Right lobe of liver (tissue), 6 donors: ENCODE results near the gene RHEX. TPM values are rescaled to one million over a fixed set of nuclear protein-coding genes. Genes with fewer than 3 reads are reported as not detected.

ENCODE experiments used
- ATAC-seq, 4 donors: fragments of 200-7000 bp; cut with Tn5 transposase; one replicate each; pipeline ENCODE4 v1.9.1; 2020; ENCODE audit warnings: mild to moderate bottlenecking in 4 of 4, moderate library complexity in 4 of 4
- DNase-seq, 3 donors: peaks; one replicate each; pipeline ENCODE4 v3.0.0-alpha.2; 2020
- H3K27ac ChIP-seq, 3 donors: fragments of 200-600 bp; one replicate each; pipeline ENCODE4 v1.8.0; 2022
- H3K27me3 ChIP-seq, 2 donors: fragments of 200-600 bp; one replicate each; pipeline ENCODE4 v1.8.0; 2022
- H3K36me3 ChIP-seq, 4 donors: fragments of 200-600 bp; sonication (generic) in 1 of 4; one replicate each; pipeline versions ENCODE4 v1.5.1 to v1.8.0; 2017 to 2022; ENCODE audit warnings: control low read depth in 1 of 4
- H3K4me1 ChIP-seq, 4 donors: fragments of 200-600 bp; sonication (generic) in 1 of 4; one replicate each; pipeline versions ENCODE4 v1.5.1 to v1.8.0; 2017 to 2022; ENCODE audit warnings: control low read depth in 1 of 4
- H3K4me3 ChIP-seq, 3 donors: fragments of 200-600 bp; one replicate each; pipeline ENCODE4 v1.8.0; 2022
- H3K9me3 ChIP-seq, 4 donors: fragments of 200-600 bp; sonication (generic) in 1 of 4; one replicate each; pipeline versions ENCODE4 v1.5.1 to v1.8.0; 2017 to 2022; ENCODE audit warnings: control low read depth in 1 of 4
- POLR2A ChIP-seq: fragments of 450-650 bp; IDR thresholded peaks from one replicate; pipeline ENCODE4 v1.6.1; 2017; ENCODE audit warnings: antibody characterized with exemption, mild to moderate bottlenecking
- WGBS: methylation state at CpG from one replicate; pipeline ENCODE4 v1.1.6; 2018; ENCODE audit warnings: low coverage, low lambda C conversion rate; ENCODE audit not compliant: insufficient coverage; ENCODE audit errors: missing lambda C conversion rate; 5-methylcytosine and 5-hydroxymethylcytosine counted together
- intact Hi-C, 2 donors: fragments of 100-400 bp; cut with DNase I; formaldehyde crosslinking; loops; one replicate each; pipeline versions ENCODE4 v1.11.2 to v1.14.1; 2022
- total RNA-seq, 6 experiments: library from RNA; depleted of rRNA in 2 of 6; stranded (reverse); fragments of >200 nt in 2 of 6; fragmentation: NEBNext Ultra II Directional in 3 of 6; extraction: Animal tissue kit (Norgen Biotek cat#: 25700) in 3 of 6; gene quantifications; one replicate each; pipeline versions ENCODE4 v1.1.0 to v1.2.4, GENCODE V29; 2016 to 2023
- TF ChIP-seq, protein P1 (sequence below), 4 donors: fragments of 200-600 bp in 3 of 4; fragments of 450-650 bp in 1 of 4; IDR thresholded peaks; one replicate each; pipeline versions ENCODE4 v1.5.1 to v1.8.0; 2016 to 2022; ENCODE audit warnings: antibody characterized with exemption in 4 of 4, mild to moderate bottlenecking in 2 of 4
- donor health status: DM: no; HTN: yes; CAD: no.
- donor health status: DM: no; HTN: no; CAD: no.
- donor health status: DM: no; HTN: no; CAD: no.
- donor health status: DM: no; HTN: yes; CAD: no.
- donor health status: DM: no; HTN: yes; CAD: no.

Gene RHEX
- total RNA-seq, 6 experiments from 2014 or later, result 0.18 to 0.57 (median 0.26) TPM; not detected in 1

- WGBS, result no CpG with 5 or more reads among the region's 4 CpGs
- ATAC-seq, result no peak
Measured at GRCh38 chr1:206065547-206066145, 12.7 kb downstream of the RHEX start.

DNA sequence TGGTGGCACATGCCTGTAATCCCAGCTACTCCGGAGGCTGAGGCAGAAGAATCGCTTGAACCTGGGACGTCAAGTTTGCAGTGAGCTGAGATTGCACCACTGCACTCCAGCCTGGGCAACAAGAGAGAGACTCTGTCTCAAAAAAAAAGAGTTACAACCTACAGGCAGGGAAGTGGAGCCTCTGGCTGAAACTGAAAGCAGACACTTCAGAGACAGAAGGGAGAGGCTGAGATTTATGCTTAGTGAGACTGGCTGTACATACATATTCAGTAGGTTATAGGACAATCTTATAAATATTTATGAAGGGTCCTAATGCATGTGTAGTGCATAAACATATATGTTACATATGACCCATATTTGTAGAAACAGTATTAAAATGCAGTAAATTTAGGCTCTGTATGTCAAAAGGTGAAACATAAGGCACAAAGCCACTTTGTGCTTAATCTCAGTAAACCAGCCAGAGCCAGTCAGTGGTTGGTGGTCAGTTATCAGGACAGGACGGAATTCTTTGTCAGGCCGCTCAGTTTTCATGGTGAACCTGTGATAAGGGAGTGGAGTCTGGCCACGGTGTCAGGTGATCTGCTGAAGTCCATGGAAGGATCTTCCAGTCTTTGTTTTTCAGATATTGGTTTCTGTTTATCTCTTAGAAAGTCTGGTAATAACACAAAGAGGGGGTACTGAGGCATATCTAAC is 13.7 kb downstream of the RHEX start:
- no peak overlapping the region for H3K4me3 ChIP-seq
- TF ChIP-seq, protein P1, sequence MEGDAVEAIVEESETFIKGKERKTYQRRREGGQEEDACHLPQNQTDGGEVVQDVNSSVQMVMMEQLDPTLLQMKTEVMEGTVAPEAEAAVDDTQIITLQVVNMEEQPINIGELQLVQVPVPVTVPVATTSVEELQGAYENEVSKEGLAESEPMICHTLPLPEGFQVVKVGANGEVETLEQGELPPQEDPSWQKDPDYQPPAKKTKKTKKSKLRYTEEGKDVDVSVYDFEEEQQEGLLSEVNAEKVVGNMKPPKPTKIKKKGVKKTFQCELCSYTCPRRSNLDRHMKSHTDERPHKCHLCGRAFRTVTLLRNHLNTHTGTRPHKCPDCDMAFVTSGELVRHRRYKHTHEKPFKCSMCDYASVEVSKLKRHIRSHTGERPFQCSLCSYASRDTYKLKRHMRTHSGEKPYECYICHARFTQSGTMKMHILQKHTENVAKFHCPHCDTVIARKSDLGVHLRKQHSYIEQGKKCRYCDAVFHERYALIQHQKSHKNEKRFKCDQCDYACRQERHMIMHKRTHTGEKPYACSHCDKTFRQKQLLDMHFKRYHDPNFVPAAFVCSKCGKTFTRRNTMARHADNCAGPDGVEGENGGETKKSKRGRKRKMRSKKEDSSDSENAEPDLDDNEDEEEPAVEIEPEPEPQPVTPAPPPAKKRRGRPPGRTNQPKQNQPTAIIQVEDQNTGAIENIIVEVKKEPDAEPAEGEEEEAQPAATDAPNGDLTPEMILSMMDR (IDR thresholded peaks at IDR 0.05), result no peak
- no peak for TF ChIP-seq POLR2A
- peak overlapping the region in 1 of 3 donors; percentile 56 for H3K27ac ChIP-seq
- ATAC-seq (peak; percentile 61 to 77 (median 63)), DNase-seq (no peak)
- no peaks in the 10 kb centered on the region for H3K36me3 ChIP-seq
- H3K27me3 ChIP-seq, result no peaks in the 10 kb centered on the region
- H3K9me3 ChIP-seq, result no peaks in the 10 kb centered on the region
- peaks cover 0 to 16% (median 0%) of the 10 kb centered on the region in 4 donors for H3K4me1 ChIP-seq
- intact Hi-C loops, result no loop called here
- WGBS, result 42% methylated on average over 5 of the region's 6 CpGs

More at GRCh38 chr1:206065547-206066145, 12.7 kb downstream of the RHEX start:
- Histone ChIP-seq H3K4me1 (peaks cover 0 to 16% (median 0%) of the 10 kb centered on the region in 4 donors), H3K36me3 (no peaks in the 10 kb centered on the region), H3K27ac (no peak overlapping the region), H3K4me3 (no peak overlapping the region), H3K27me3 (no peaks in the 10 kb centered on the region), H3K9me3 (no peaks in the 10 kb centered on the region)
- no peak for TF ChIP-seq POLR2A
- TF ChIP-seq, protein P1 (IDR thresholded peaks at IDR 0.05), result no peak
- intact Hi-C loops, result no loop called here
- DNase-seq, result no peak

DNA sequence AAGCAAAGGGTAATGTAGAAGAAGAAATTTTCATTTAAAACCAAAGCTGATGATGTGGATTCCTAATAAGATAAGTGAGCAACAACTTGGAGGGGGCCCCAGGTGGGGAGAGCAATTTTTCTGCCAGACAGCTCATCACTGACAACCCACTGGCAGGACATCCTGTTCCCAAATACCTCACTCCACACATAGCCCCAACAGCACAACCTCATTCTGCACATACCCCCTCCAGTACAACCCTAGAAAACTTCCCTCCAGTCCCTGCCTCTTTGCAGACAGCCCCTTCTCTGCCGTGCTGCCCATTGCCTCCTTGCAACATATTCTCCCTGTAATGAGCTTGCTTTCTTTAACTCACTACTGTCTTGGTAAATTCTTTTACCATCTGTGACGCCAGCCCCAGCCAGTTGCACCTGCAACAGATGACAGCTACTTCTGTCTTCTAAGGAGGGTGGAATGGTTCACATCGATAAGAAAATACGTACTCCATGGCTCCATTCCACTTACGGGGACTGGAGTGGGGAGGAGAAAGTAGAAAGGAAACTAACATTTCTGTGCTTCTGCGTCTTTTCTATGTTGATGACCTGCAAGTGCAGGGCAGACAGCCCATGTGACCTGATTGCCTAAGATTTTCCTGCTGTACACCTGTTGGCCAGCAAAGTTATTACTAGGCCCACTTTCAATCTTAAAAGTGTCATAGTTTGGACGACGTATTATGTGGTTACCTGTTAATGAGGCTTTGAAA is 14.7 kb downstream of the RHEX start:
- peak overlapping the region in 2 of 3 donors; percentile 15 to 25 for H3K4me3 ChIP-seq
- TF ChIP-seq, protein P1 (IDR thresholded peaks at IDR 0.05), result peak in 1 of 4 donors; percentile 38
- no peak for TF ChIP-seq POLR2A
- peak overlapping the region in 2 of 3 donors; percentile 39 to 64 for H3K27ac ChIP-seq
- no peaks in the 10 kb centered on the region for H3K9me3 ChIP-seq
- DNase-seq (peak in 1 of 3 donors; percentile 81), ATAC-seq (peak; percentile 82 to 92 (median 88))
- H3K36me3 ChIP-seq, result no peaks in the 10 kb centered on the region
- 24% methylated on average over 8 of the region's 8 CpGs for WGBS
- peaks cover 0 to 16% (median 0%) of the 10 kb centered on the region in 4 donors for H3K4me1 ChIP-seq
- intact Hi-C loops, result no loop called here
- no peaks in the 10 kb centered on the region for H3K27me3 ChIP-seq

DNA sequence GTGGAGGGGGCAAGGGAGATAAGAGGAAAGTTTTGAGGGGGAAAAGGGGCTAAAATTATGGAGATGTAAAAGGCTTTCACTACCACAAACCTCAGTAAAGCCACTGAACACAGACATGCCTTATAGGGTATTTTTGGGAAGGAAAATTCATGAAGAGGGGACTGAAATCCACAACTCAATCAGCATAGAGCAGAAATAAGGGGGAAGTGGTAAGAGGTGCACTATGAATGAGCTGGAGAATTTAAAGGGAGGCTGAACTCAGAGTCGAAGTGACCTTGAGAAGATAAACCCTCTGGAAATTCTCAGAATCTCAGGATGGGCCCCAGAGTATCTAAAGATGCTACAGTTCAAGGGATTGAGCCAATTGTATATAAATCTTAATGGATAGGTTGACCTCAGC is 15.3 kb downstream of the RHEX start:
- 24% methylated on average over 1 of the region's 1 CpG for WGBS
- no peak for DNase-seq
- Histone ChIP-seq H3K27ac (no peak overlapping the region), H3K4me3 (no peak overlapping the region), H3K27me3 (no peaks in the 10 kb centered on the region), H3K36me3 (no peaks in the 10 kb centered on the region), H3K4me1 (peaks cover 0 to 16% (median 0%) of the 10 kb centered on the region in 4 donors), H3K9me3 (no peaks in the 10 kb centered on the region)
- ATAC-seq, result no peak
- intact Hi-C loops, result no loop called here
- TF ChIP-seq, protein P1 (IDR thresholded peaks at IDR 0.05), result no peak
- no peak for TF ChIP-seq POLR2A
